ENCODE results near the gene INSR. TPM values are rescaled to one million over a fixed set of nuclear protein-coding genes. Genes with fewer than 3 reads are reported as not detected.

The INSR gene
- total RNA-seq, 4 donors from 2014 or later = 54.0 to 226 (median 71.1) TPM

GRCh38 chr19:7258041-7258839, 36.0 kb downstream of the INSR start:
- H3K4me3 ChIP-seq = no peak overlapping the region
- no peak for TF ChIP-seq POLR2A (IDR thresholded peaks at IDR 0.05)
- TF ChIP-seq, protein P1, sequence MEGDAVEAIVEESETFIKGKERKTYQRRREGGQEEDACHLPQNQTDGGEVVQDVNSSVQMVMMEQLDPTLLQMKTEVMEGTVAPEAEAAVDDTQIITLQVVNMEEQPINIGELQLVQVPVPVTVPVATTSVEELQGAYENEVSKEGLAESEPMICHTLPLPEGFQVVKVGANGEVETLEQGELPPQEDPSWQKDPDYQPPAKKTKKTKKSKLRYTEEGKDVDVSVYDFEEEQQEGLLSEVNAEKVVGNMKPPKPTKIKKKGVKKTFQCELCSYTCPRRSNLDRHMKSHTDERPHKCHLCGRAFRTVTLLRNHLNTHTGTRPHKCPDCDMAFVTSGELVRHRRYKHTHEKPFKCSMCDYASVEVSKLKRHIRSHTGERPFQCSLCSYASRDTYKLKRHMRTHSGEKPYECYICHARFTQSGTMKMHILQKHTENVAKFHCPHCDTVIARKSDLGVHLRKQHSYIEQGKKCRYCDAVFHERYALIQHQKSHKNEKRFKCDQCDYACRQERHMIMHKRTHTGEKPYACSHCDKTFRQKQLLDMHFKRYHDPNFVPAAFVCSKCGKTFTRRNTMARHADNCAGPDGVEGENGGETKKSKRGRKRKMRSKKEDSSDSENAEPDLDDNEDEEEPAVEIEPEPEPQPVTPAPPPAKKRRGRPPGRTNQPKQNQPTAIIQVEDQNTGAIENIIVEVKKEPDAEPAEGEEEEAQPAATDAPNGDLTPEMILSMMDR (IDR thresholded peaks at IDR 0.05 in 4 of 5, conservative IDR thresholded peaks at IDR 0.05 in 1 of 5) = no peak
- in situ Hi-C loops (cut with MboI; ENCODE audit: low sequenced_read_pairs in 4 of 4) (no loop called here), intact Hi-C loops (cut with DNase I; ENCODE audit: low total_unique reads) (no loop called here)
- H3K36me3 ChIP-seq = no peaks in the 10 kb centered on the region
- no peak overlapping the region for H3K27ac ChIP-seq
- no peak for DNase-seq
- no peaks in the 10 kb centered on the region for H3K9me3 ChIP-seq
- H3K27me3 ChIP-seq = no peaks in the 10 kb centered on the region
- no peak for ATAC-seq
- peaks cover 30 to 54% of the 10 kb centered on the region in 2 donors for H3K4me1 ChIP-seq

GRCh38 chr19:7257148-7258040, 36.8 kb downstream of the INSR start:
- H3K4me1 ChIP-seq = peaks cover 28 to 46% of the 10 kb centered on the region in 2 donors
- peak overlapping the region in 1 of 4 donors; percentile 31 for H3K27ac ChIP-seq

DNA sequence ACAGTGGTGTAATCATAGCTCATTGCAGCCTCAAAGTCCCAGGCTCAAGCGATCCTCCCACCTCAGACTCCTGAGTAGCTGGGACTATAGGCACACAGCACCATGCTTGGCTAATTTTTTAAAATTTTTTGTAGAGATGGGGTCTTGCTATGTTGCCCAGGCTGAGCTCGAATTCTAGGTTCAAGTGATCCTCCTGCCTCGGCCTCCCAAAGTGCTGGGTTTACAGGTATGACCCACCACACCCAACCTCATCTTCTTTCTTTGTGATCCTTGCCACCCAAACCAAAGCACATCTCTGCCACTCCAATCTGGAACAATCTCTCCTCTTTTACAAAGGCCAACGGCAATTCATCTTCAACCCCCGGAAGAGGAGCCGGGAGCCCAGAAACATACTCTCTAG, 38.6 kb downstream of the INSR start:
- H3K4me3 ChIP-seq = no peak overlapping the region
- H3K27me3 ChIP-seq = no peaks in the 10 kb centered on the region
- no peak for ATAC-seq
- no peak overlapping the region for H3K27ac ChIP-seq
- no peak for TF ChIP-seq POLR2A (IDR thresholded peaks at IDR 0.05)
- DNase-seq = no peak
- no peaks in the 10 kb centered on the region for H3K9me3 ChIP-seq
- H3K36me3 ChIP-seq = no peaks in the 10 kb centered on the region
- intact Hi-C loops (cut with DNase I; ENCODE audit: low total_unique reads) (no loop called here), in situ Hi-C loops (cut with MboI; ENCODE audit: low sequenced_read_pairs in 4 of 4) (no loop called here)
- peaks cover 20 to 35% of the 10 kb centered on the region in 2 donors for H3K4me1 ChIP-seq

More at GRCh38 chr19:7257148-7258040, 36.8 kb downstream of the INSR start:
- no peak for DNase-seq
- Histone ChIP-seq H3K36me3 (no peaks in the 10 kb centered on the region), H3K27me3 (no peaks in the 10 kb centered on the region), H3K4me3 (no peak overlapping the region), H3K9me3 (no peaks in the 10 kb centered on the region)
- intact Hi-C loops (cut with DNase I; ENCODE audit: low total_unique reads) (no loop called here), in situ Hi-C loops (cut with MboI; ENCODE audit: low sequenced_read_pairs in 4 of 4) (no loop called here)
- TF ChIP-seq, protein P1 (IDR thresholded peaks at IDR 0.05 in 4 of 5, conservative IDR thresholded peaks at IDR 0.05 in 1 of 5) = no peak
- no peak for TF ChIP-seq POLR2A (IDR thresholded peaks at IDR 0.05)
- ATAC-seq = no peak

- no peaks in the 10 kb centered on the region for H3K36me3 ChIP-seq
- no peaks in the 10 kb centered on the region for H3K9me3 ChIP-seq
- H3K4me1 ChIP-seq = peaks cover 15 to 31% of the 10 kb centered on the region in 2 donors
- no peak overlapping the region for H3K4me3 ChIP-seq
- no peak for TF ChIP-seq POLR2A (IDR thresholded peaks at IDR 0.05)
- TF ChIP-seq, protein P1 (IDR thresholded peaks at IDR 0.05 in 4 of 5, conservative IDR thresholded peaks at IDR 0.05 in 1 of 5) = no peak
- intact Hi-C loops (cut with DNase I; ENCODE audit: low total_unique reads) (no loop called here), in situ Hi-C loops (cut with MboI; ENCODE audit: low sequenced_read_pairs in 4 of 4) (no loop called here)
- ATAC-seq = no peak
- H3K27ac ChIP-seq = peak overlapping the region in 1 of 4 donors; percentile 24
- no peaks in the 10 kb centered on the region for H3K27me3 ChIP-seq
- DNase-seq = no peak
These were observed 39.1 kb downstream of the INSR start for GRCh38 chr19:7255119-7255518.

GRCh38 chr19:7254590-7254989, 39.6 kb downstream of the INSR start:
- in situ Hi-C loops (cut with MboI; ENCODE audit: low sequenced_read_pairs in 4 of 4) (no loop called here), intact Hi-C loops (cut with DNase I; ENCODE audit: low total_unique reads) (no loop called here)
- Histone ChIP-seq H3K4me1 (peaks cover 11 to 26% of the 10 kb centered on the region in 2 donors), H3K27ac (no peak overlapping the region), H3K27me3 (no peaks in the 10 kb centered on the region), H3K9me3 (no peaks in the 10 kb centered on the region), H3K36me3 (no peaks in the 10 kb centered on the region), H3K4me3 (no peak overlapping the region)
- no peak for ATAC-seq
- no peak for DNase-seq
- no peak for TF ChIP-seq POLR2A (IDR thresholded peaks at IDR 0.05)
- TF ChIP-seq, protein P1 (IDR thresholded peaks at IDR 0.05 in 4 of 5, conservative IDR thresholded peaks at IDR 0.05 in 1 of 5) = no peak

All from gastrocnemius medialis (tissue), 4 donors.